ENCODE results near the gene TMEM61. TPM values are rescaled to one million over a fixed set of nuclear protein-coding genes. Genes with fewer than 3 reads are reported as not detected.
A peak's percentile ranks its signal among the peaks of the same experiment; 100 is the strongest.
"Not testable (repeated sequence)": the region's sequence is repeated elsewhere in the genome, so short reads cannot be mapped to it uniquely, and the experiment has no call there.

The TMEM61 gene
- total RNA-seq, 1 donor = not detected

- no peak for DNase-seq (ENCODE audit: low read depth in 2 of 3, low spot score in 2 of 3)
Measured at GRCh38 chr1:54959241-54959640, 21.2 kb upstream of the TMEM61 start.

GRCh38 chr1:54962612-54963395, 17.6 kb upstream of the TMEM61 start:
- DNase-seq (ENCODE audit: low read depth in 2 of 3, low spot score in 2 of 3) = no peak

- not testable (repeated sequence) for DNase-seq (ENCODE audit: low read depth in 2 of 3, low spot score in 2 of 3)
Measured at GRCh38 chr1:54963829-54964228, 16.6 kb upstream of the TMEM61 start.

- peak in 2 of 3 donors; percentile 49 to 80 for DNase-seq (ENCODE audit: low read depth in 2 of 3, low spot score in 2 of 3)
Measured at GRCh38 chr1:54965624-54966340, 14.6 kb upstream of the TMEM61 start.

- DNase-seq (ENCODE audit: low read depth in 2 of 3, low spot score in 2 of 3) = no peak
Measured at GRCh38 chr1:54967372-54967771, 13.1 kb upstream of the TMEM61 start.

GRCh38 chr1:54968551-54968950, 11.9 kb upstream of the TMEM61 start:
- no peak for DNase-seq (ENCODE audit: low read depth in 2 of 3, low spot score in 2 of 3)

- DNase-seq (ENCODE audit: low read depth in 2 of 3, low spot score in 2 of 3) = no peak
Measured at GRCh38 chr1:54969879-54970278, 10.5 kb upstream of the TMEM61 start.

- no peak for DNase-seq (ENCODE audit: low read depth in 2 of 3, low spot score in 2 of 3)
Measured at GRCh38 chr1:54970901-54971300, 9.5 kb upstream of the TMEM61 start.

GRCh38 chr1:54971317-54971791, 9.1 kb upstream of the TMEM61 start:
- DNase-seq (ENCODE audit: low read depth in 2 of 3, low spot score in 2 of 3) = no peak

- DNase-seq (ENCODE audit: low read depth in 2 of 3, low spot score in 2 of 3) = no peak
Measured at GRCh38 chr1:54972436-54972835, 8.0 kb upstream of the TMEM61 start.

- DNase-seq (ENCODE audit: low read depth in 2 of 3, low spot score in 2 of 3) = no peak
Measured at GRCh38 chr1:54973205-54973921, 7.1 kb upstream of the TMEM61 start.

- DNase-seq (ENCODE audit: low read depth in 2 of 3, low spot score in 2 of 3) = no peak
Measured at GRCh38 chr1:54975356-54976108, 4.9 kb upstream of the TMEM61 start.

- no peak for DNase-seq (ENCODE audit: low read depth in 2 of 3, low spot score in 2 of 3)
Measured at GRCh38 chr1:54976747-54977146, 3.7 kb upstream of the TMEM61 start.

- DNase-seq (ENCODE audit: low read depth in 2 of 3, low spot score in 2 of 3) = no peak
Measured at GRCh38 chr1:54977533-54978297, 2.7 kb upstream of the TMEM61 start.

- no peak for DNase-seq (ENCODE audit: low read depth in 2 of 3, low spot score in 2 of 3)
Measured at GRCh38 chr1:54978528-54979326, 1.7 kb upstream of the TMEM61 start.

GRCh38 chr1:54979327-54979891, 1.0 kb upstream of the TMEM61 start:
- DNase-seq (ENCODE audit: low read depth in 2 of 3, low spot score in 2 of 3) = no peak

GRCh38 chr1:54980046-54980527, 341 bp upstream of the TMEM61 start:
- DNase-seq (ENCODE audit: low read depth in 2 of 3, low spot score in 2 of 3) = no peak

GRCh38 chr1:54981466-54981865, 1.0 kb downstream of the TMEM61 start:
- DNase-seq (ENCODE audit: low read depth in 2 of 3, low spot score in 2 of 3) = no peak

GRCh38 chr1:54982739-54983138, 2.3 kb downstream of the TMEM61 start:
- peak in 1 of 3 donors; percentile 26 for DNase-seq (ENCODE audit: low read depth in 2 of 3, low spot score in 2 of 3)
